ENCODE measurements around the gene ATF5. TPM values are rescaled to one million over a fixed set of nuclear protein-coding genes. Genes with fewer than 3 reads are reported as not detected.
A peak's percentile ranks its signal among the peaks of the same experiment; 100 is the strongest.

Gene ATF5
- total and polyA plus RNA-seq, 9 donors: 4.3 to 23.5 (median 16.3) TPM

- Histone ChIP-seq H3K27me3 (no peaks in the 10 kb centered on the region), H3K4me1 (ENCODE audit: insufficient read depth) (peaks cover 6% of the 10 kb centered on the region), H3K27ac (no peak overlapping the region), H3K4me3 (no peak overlapping the region), H3K36me3 (no peaks in the 10 kb centered on the region), H3K9me3 (no peaks in the 10 kb centered on the region)
- no peak for DNase-seq
- intact Hi-C loops (cut with DNase I): no loop called here
- TF ChIP-seq CTCF (IDR thresholded peaks at IDR 0.05) (no peak), POLR2A (IDR thresholded peaks at IDR 0.05) (no peak), EP300 (IDR thresholded peaks at IDR 0.05) (no peak)
- WGBS, 3 donors: 62 to 70% (median 62%) methylated on average over 23 of the region's 23 CpGs
These were observed 41.9 kb upstream of the ATF5 start for GRCh38 chr19:49887037-49887664.

GRCh38 chr19:49887665-49888509 is 41.1 kb upstream of the ATF5 start:
- H3K9me3 ChIP-seq: no peaks in the 10 kb centered on the region
- peaks cover 6% of the 10 kb centered on the region for H3K4me1 ChIP-seq (ENCODE audit: insufficient read depth)
- H3K27me3 ChIP-seq: no peaks in the 10 kb centered on the region
- H3K27ac ChIP-seq: no peak overlapping the region
- no peak for DNase-seq
- no peaks in the 10 kb centered on the region for H3K36me3 ChIP-seq
- 79 to 85% (median 85%) methylated on average over 45 to 54 of the region's 54 CpGs for WGBS, 3 donors
- H3K4me3 ChIP-seq: no peak overlapping the region
- TF ChIP-seq EP300 (IDR thresholded peaks at IDR 0.05): no peak
- no peak for TF ChIP-seq CTCF (IDR thresholded peaks at IDR 0.05)
- no peak for TF ChIP-seq POLR2A (IDR thresholded peaks at IDR 0.05)
- intact Hi-C loops (cut with DNase I): no loop called here

GRCh38 chr19:49888510-49888824 is 40.5 kb upstream of the ATF5 start:
- intact Hi-C loops (cut with DNase I): no loop called here
- DNase-seq: no peak
- Histone ChIP-seq H3K36me3 (no peaks in the 10 kb centered on the region), H3K4me3 (no peak overlapping the region), H3K27me3 (no peaks in the 10 kb centered on the region), H3K27ac (no peak overlapping the region), H3K4me1 (ENCODE audit: insufficient read depth) (peaks cover 6% of the 10 kb centered on the region), H3K9me3 (no peaks in the 10 kb centered on the region)
- no peak for TF ChIP-seq EP300 (IDR thresholded peaks at IDR 0.05)
- TF ChIP-seq CTCF (IDR thresholded peaks at IDR 0.05): no peak
- no peak for TF ChIP-seq POLR2A (IDR thresholded peaks at IDR 0.05)
- WGBS, 3 donors: 74 to 90% (median 78%) methylated on average over 15 to 18 of the region's 18 CpGs

- Histone ChIP-seq H3K27ac (no peak overlapping the region), H3K4me3 (no peak overlapping the region), H3K9me3 (no peaks in the 10 kb centered on the region), H3K4me1 (ENCODE audit: insufficient read depth) (peaks cover 6% of the 10 kb centered on the region), H3K36me3 (no peaks in the 10 kb centered on the region), H3K27me3 (no peaks in the 10 kb centered on the region)
- DNase-seq: peak in 1 of 5 donors; percentile 57
- intact Hi-C loops (cut with DNase I): no loop called here
- no peak for TF ChIP-seq CTCF (IDR thresholded peaks at IDR 0.05)
- no peak for TF ChIP-seq EP300 (IDR thresholded peaks at IDR 0.05)
- TF ChIP-seq POLR2A (IDR thresholded peaks at IDR 0.05): no peak
- 77 to 89% (median 83%) methylated on average over 23 of the region's 23 CpGs for WGBS, 3 donors
These were observed 39.8 kb upstream of the ATF5 start for GRCh38 chr19:49889038-49889686.

All from ovary (tissue), 9 donors.